K562 (cell line): ENCODE results near the gene DBI. TPM values are rescaled to one million over a fixed set of nuclear protein-coding genes. Genes with fewer than 3 reads are reported as not detected.
A peak's percentile ranks its signal among the peaks of the same experiment; 100 is the strongest.

Experiments used
- CBX1 ChIP-seq: sonication (generic); IDR thresholded peaks from 2 replicates; pipeline ENCODE4 v1.6.1; 2016; ENCODE audit warnings: antibody characterized with exemption, low read depth, mild to moderate bottlenecking
- CEBPB ChIP-seq: fragments of 450-650 bp; IDR thresholded peaks from 2 replicates; pipeline ENCODE4 v1.6.1; 2016; ENCODE audit warnings: missing genetic modification characterization, missing compliant biosample characterization
- ESRRA ChIP-seq: fragments of 450-650 bp; IDR thresholded peaks from 2 replicates; pipeline ENCODE4 v1.6.1; 2014; ENCODE audit warnings: low read depth, mild to moderate bottlenecking, moderate library complexity, borderline replicate concordance
- KDM2B ChIP-seq: fragments of 250-450 bp; sonication (Bioruptor Pico); IDR thresholded peaks from 2 replicates; pipeline ENCODE4 v1.8.0; 2021; ENCODE audit warnings: mild to moderate bottlenecking, moderate library complexity
- MAFF ChIP-seq: IDR thresholded peaks from 2 replicates; pipeline ENCODE4 v1.6.1; 2012; ENCODE audit warnings: low read length, improper control_type of control experiment
- PPARD ChIP-seq: fragments of 250-450 bp; sonication (Bioruptor Pico); IDR thresholded peaks from 2 replicates; pipeline ENCODE4 v1.8.0; 2022; ENCODE audit warnings: inconsistent platforms, mild to moderate bottlenecking, moderate library complexity
- RAD21 ChIP-seq, 2 experiments: fragments of 250-450 bp in 1 of 2; fragments of 450-650 bp in 1 of 2; sonication (Bioruptor Pico) in 1 of 2; formaldehyde crosslinking in 1 of 2; IDR thresholded peaks in 1 of 2; conservative IDR thresholded peaks in 1 of 2; 2 replicates each; pipeline versions ENCODE4 v1.4.0 to v1.8.0; 2020 to 2022; ENCODE audit warnings: mild to moderate bottlenecking in 2 of 2, moderate library complexity in 1 of 2
- SMARCA4 ChIP-seq: fragments of 450-650 bp; IDR thresholded peaks from 2 replicates; pipeline ENCODE4 v1.6.1; 2016
- TARDBP ChIP-seq: fragments of 450-650 bp; IDR thresholded peaks from 2 replicates; pipeline ENCODE4 v1.6.1; 2016
- THRAP3 ChIP-seq: fragments of 450-650 bp; IDR thresholded peaks from 2 replicates; pipeline ENCODE4 v1.6.1; 2016; ENCODE audit warnings: mild to moderate bottlenecking, inconsistent platforms, borderline replicate concordance
- XRCC4 ChIP-seq: IDR thresholded peaks from one replicate; pipeline ENCODE4 v1.6.1; 2011; ENCODE audit not compliant: insufficient read depth, insufficient read length; ENCODE audit errors: extremely low read depth
- ZNF134 ChIP-seq: fragments of 250-450 bp; sonication (Bioruptor Pico); conservative IDR thresholded peaks from 2 replicates; pipeline ENCODE4 v1.4.0; 2020
- ZNF23 ChIP-seq: fragments of 250-450 bp; sonication (Bioruptor Pico); IDR thresholded peaks from 2 replicates; pipeline ENCODE4 v1.4.0; 2020; ENCODE audit warnings: mild to moderate bottlenecking
- ZNF263 ChIP-seq: sonication (generic); formaldehyde crosslinking; IDR thresholded peaks from 2 replicates; pipeline ENCODE4 v1.8.0; 2022; ENCODE audit warnings: mild to moderate bottlenecking, missing genetic modification reagents, borderline replicate concordance
- ZNF354B ChIP-seq: fragments of 250-450 bp; sonication (Bioruptor Pico); IDR thresholded peaks from 2 replicates; pipeline ENCODE4 v1.4.0; 2020
- polyA plus RNA-seq, 8 experiments: library from polyadenylated mRNA; depleted of rRNA in 4 of 8; stranded (reverse) in 5 of 8; unstranded in 3 of 8; fragments of >200 nt; fragmentation: Nextera tagmentation in 2 of 8; fragmentation: Illumina TruSeq in 1 of 8; extraction: Ambion mirVana in 2 of 8; extraction: Trizol in 1 of 8; gene quantifications; 2 replicates each; pipeline versions ENCODE4 v1.2.1 to v1.2.3, GENCODE V29; 2011 to 2014; ENCODE audit warnings: inconsistent platforms in 1 of 8, missing spikeins in 1 of 8
- total RNA-seq, 7 experiments: library from RNA; depleted of rRNA in 6 of 7; stranded (reverse); fragments of >200 nt in 6 of 7; fragmentation: Illumina TruSeq in 2 of 7; extraction: Trizol in 2 of 7; gene quantifications; 2 replicates each; pipeline versions ENCODE4 v1.2.1 to v1.2.3, GENCODE V29; 2011 to 2021; ENCODE audit warnings: low replicate concordance in 1 of 7
- TF ChIP-seq, protein P1 (sequence below): fragments of 450-650 bp; formaldehyde crosslinking; IDR thresholded peaks from 2 replicates; pipeline ENCODE4 v1.4.0; 2022; ENCODE audit warnings: missing genetic modification characterization
- TF ChIP-seq, protein P2 (sequence below): fragments of 450-650 bp; IDR thresholded peaks from 2 replicates; pipeline ENCODE4 v1.6.1; 2016; ENCODE audit warnings: mild to moderate bottlenecking
- TF ChIP-seq, protein P3 (sequence below): fragments of 450-650 bp; formaldehyde crosslinking; IDR thresholded peaks from 2 replicates; pipeline ENCODE4 v1.4.0; 2020; ENCODE audit warnings: mild to moderate bottlenecking, moderate library complexity
- TF ChIP-seq, protein P4 (sequence below), 3 experiments: IDR thresholded peaks in 2 of 3; conservative IDR thresholded peaks in 1 of 3; 2 replicates each; pipeline ENCODE4 v1.5.1; 2011 to 2012; ENCODE audit warnings: low read length in 3 of 3, mild to moderate bottlenecking in 3 of 3, control low read depth in 2 of 3, improper control_type of control experiment in 1 of 3, inconsistent platforms in 1 of 3, low read depth in 1 of 3, mixed read lengths in 1 of 3, moderate library complexity in 1 of 3; ENCODE audit not compliant: insufficient read depth in 2 of 3

The DBI gene
- total and polyA plus RNA-seq, 9 of the 15 experiments (the other 6 are each of a cell fraction or from before 2014, with no cell fraction given), result 55.8 to 443 (median 194) TPM

DNA sequence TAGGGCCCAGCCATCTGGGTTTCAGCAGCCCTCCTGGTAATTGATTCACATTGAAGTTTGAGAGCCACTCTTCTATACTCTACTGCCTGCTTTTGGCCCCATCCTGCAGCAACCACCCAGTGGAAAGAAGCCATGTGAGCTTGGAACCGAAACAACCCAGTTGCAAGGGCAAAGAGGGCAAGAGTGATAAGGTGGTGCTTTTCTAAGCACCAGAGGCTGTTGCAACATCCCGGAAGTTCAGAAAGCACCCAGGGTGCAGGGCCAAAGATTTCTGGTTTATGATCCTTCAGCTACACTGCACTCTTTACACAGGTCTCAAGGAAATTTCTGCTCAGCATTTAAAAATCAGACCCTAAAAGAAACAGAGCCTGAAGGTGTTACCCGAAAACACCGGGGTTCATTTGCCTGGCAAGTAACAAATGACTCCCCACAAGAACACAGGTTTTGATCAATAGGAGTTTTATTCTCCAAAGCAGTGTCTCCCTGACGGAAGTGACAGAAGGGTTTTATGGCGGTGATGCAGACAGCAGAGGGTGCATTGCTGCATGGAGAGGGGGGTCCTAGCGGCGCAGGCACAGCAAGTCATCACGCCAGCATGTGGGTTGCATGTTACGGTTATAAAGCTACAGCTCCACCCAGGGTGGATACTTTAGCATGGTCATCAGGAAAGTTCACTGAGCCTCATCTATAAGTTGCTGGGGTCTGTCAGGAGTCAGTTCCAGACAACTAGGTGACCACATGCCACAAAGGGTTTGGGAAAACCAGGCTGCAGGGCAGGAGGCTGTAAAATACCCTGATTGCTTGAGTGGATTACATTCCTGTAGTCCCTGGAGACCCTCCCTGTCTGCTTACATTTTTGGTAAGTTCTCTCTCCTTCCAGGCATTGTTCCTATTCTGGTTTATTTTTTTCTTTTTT lies 36.1 kb downstream of the DBI start (continued):
- TF ChIP-seq, protein P1, sequence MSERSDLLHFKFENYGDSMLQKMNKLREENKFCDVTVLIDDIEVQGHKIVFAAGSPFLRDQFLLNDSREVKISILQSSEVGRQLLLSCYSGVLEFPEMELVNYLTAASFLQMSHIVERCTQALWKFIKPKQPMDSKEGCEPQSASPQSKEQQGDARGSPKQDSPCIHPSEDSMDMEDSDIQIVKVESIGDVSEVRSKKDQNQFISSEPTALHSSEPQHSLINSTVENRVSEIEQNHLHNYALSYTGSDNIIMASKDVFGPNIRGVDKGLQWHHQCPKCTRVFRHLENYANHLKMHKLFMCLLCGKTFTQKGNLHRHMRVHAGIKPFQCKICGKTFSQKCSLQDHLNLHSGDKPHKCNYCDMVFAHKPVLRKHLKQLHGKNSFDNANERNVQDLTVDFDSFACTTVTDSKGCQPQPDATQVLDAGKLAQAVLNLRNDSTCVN (CRISPR knock-in tag), result no peak
- TF ChIP-seq CEBPB (tag) (peak; percentile 92), PPARD (CRISPR knock-in tag) (no peak), ZNF354B (CRISPR knock-in tag) (no peak), ZNF263 (CRISPR knock-in tag) (no peak), CBX1 (no peak), XRCC4 (no peak), ESRRA (peak; percentile 46; the same call in 1 of the 2 replicates), TARDBP (no peak), THRAP3 (no peak), MAFF (no peak), ZNF23 (CRISPR knock-in tag) (no peak), KDM2B (CRISPR knock-in tag) (no peak), SMARCA4 (no peak), RAD21 (CRISPR knock-in tag; conservative IDR thresholded peaks at IDR 0.05 in 1 of 2, IDR thresholded peaks at IDR 0.05 in 1 of 2) (0 out of 4 replicates have a peak, but pooled peaks have one; percentile 8 to 13), ZNF134 (peak; percentile 76)
- TF ChIP-seq, protein P2, sequence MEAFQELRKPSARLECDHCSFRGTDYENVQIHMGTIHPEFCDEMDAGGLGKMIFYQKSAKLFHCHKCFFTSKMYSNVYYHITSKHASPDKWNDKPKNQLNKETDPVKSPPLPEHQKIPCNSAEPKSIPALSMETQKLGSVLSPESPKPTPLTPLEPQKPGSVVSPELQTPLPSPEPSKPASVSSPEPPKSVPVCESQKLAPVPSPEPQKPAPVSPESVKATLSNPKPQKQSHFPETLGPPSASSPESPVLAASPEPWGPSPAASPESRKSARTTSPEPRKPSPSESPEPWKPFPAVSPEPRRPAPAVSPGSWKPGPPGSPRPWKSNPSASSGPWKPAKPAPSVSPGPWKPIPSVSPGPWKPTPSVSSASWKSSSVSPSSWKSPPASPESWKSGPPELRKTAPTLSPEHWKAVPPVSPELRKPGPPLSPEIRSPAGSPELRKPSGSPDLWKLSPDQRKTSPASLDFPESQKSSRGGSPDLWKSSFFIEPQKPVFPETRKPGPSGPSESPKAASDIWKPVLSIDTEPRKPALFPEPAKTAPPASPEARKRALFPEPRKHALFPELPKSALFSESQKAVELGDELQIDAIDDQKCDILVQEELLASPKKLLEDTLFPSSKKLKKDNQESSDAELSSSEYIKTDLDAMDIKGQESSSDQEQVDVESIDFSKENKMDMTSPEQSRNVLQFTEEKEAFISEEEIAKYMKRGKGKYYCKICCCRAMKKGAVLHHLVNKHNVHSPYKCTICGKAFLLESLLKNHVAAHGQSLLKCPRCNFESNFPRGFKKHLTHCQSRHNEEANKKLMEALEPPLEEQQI, result no peak
- TF ChIP-seq, protein P3, sequence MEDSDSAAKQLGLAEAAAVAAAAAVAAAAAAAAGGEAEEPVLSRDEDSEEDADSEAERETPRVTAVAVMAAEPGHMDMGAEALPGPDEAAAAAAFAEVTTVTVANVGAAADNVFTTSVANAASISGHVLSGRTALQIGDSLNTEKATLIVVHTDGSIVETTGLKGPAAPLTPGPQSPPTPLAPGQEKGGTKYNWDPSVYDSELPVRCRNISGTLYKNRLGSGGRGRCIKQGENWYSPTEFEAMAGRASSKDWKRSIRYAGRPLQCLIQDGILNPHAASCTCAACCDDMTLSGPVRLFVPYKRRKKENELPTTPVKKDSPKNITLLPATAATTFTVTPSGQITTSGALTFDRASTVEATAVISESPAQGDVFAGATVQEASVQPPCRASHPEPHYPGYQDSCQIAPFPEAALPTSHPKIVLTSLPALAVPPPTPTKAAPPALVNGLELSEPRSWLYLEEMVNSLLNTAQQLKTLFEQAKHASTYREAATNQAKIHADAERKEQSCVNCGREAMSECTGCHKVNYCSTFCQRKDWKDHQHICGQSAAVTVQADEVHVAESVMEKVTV (CRISPR knock-in tag), result no peak
- TF ChIP-seq, protein P4, sequence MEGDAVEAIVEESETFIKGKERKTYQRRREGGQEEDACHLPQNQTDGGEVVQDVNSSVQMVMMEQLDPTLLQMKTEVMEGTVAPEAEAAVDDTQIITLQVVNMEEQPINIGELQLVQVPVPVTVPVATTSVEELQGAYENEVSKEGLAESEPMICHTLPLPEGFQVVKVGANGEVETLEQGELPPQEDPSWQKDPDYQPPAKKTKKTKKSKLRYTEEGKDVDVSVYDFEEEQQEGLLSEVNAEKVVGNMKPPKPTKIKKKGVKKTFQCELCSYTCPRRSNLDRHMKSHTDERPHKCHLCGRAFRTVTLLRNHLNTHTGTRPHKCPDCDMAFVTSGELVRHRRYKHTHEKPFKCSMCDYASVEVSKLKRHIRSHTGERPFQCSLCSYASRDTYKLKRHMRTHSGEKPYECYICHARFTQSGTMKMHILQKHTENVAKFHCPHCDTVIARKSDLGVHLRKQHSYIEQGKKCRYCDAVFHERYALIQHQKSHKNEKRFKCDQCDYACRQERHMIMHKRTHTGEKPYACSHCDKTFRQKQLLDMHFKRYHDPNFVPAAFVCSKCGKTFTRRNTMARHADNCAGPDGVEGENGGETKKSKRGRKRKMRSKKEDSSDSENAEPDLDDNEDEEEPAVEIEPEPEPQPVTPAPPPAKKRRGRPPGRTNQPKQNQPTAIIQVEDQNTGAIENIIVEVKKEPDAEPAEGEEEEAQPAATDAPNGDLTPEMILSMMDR (IDR thresholded peaks at IDR 0.05 in 2 of 3, conservative IDR thresholded peaks at IDR 0.05 in 1 of 3; ENCODE audit: insufficient read depth in 2 of 3, low read depth in 1 of 3, low read length in 3 of 3), result 0 out of 6 replicates have a peak, but pooled peaks of 1 of the 3 experiments have one; percentile 1
